Measurements from ENCODE around the gene CMTR1.

- TF ChIP-seq POLR2A (IDR thresholded peaks at IDR 0.05) (no peak), POLR2AphosphoS5 (IDR thresholded peaks at IDR 0.05) (no peak)
- TF ChIP-seq, protein P1, sequence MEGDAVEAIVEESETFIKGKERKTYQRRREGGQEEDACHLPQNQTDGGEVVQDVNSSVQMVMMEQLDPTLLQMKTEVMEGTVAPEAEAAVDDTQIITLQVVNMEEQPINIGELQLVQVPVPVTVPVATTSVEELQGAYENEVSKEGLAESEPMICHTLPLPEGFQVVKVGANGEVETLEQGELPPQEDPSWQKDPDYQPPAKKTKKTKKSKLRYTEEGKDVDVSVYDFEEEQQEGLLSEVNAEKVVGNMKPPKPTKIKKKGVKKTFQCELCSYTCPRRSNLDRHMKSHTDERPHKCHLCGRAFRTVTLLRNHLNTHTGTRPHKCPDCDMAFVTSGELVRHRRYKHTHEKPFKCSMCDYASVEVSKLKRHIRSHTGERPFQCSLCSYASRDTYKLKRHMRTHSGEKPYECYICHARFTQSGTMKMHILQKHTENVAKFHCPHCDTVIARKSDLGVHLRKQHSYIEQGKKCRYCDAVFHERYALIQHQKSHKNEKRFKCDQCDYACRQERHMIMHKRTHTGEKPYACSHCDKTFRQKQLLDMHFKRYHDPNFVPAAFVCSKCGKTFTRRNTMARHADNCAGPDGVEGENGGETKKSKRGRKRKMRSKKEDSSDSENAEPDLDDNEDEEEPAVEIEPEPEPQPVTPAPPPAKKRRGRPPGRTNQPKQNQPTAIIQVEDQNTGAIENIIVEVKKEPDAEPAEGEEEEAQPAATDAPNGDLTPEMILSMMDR (IDR thresholded peaks at IDR 0.05), result no peak
These were observed 27.8 kb downstream of the CMTR1 start for GRCh38 chr6:37460805-37461204.

Data from breast epithelium (tissue), 3 donors.